Stimulated activated CD4-positive, alpha-beta T cell treated with anti-CD3 and anti-CD28 coated beads, TNF-alpha, amount 100 ng/mL, for 1 hour (primary cell): Measurements from ENCODE around the gene EFEMP2.
A peak's percentile ranks its signal among the peaks of the same experiment; 100 is the strongest.
"Not testable (repeated sequence)": the region's sequence is repeated elsewhere in the genome, so short reads cannot be mapped to it uniquely, and the experiment has no call there.

Experiments used
- DNase-seq, 3 donors: peaks; one replicate each; pipeline ENCODE4 v3.0.0-alpha.2; 2020; ENCODE audit warnings: low read depth in 3 of 3, low spot score in 1 of 3

EFEMP2 gene

DNA sequence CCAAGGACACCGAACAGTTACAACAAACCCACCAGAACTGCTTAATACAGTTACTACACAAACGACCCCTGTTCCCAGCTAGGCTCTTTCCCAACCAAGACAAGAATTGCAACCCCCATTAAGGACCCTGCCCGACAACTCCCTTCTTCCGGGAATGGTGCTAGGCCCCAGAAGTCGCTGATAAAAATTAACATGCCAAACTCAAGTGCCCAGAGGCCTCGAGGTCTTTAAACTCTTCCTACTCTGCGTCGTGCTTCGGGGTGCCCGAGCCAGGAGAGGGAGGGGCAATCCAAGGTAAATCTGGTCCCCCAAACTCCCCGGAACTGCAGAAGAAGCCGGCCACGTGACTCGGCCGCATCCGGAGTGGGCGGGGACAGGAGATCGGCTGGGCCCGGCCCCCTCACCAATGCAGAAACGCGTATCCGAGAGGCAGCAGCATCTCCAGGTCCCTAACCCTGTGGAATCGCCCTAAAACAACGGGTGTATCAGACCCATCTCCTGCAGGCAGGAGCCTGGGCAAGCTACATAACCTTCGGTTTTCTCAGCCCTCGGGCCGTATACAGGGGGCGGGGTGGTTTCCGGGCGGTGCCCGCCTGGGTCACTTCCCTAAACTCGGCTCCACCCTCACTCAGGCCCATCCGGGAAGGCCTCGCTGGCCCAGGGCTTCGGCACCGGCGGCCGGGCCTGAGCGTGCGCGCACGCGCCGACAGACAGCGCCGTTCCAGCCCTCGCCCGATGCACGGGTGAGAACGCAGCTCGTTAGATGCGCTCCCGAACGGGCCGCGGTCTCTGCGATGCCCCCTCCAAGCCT lies 15.7 kb downstream of the EFEMP2 start:
- peak; percentile 62 to 65 (median 64) for DNase-seq

DNA sequence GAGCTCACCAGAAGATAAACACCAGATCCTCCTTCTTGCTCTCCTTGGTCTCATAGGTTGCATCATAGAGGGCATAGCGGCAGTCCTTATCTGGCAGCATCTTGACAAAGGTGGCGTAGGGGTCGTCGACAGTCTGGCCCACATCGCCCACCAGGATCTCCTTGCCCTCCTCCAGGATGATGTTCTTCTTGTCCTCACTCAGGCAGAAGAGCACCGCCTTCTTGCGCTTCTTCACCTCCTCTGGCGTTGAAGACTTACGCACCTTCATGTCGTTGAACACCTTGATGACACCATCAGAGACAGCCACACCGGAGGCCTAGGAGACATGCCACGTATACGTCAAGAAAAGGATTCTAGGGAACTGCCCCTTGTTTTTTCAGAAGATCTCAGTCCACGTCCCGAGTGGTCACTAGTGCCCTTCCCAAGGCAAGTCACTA lies 16.7 kb downstream of the EFEMP2 start:
- DNase-seq: no peak

DNA sequence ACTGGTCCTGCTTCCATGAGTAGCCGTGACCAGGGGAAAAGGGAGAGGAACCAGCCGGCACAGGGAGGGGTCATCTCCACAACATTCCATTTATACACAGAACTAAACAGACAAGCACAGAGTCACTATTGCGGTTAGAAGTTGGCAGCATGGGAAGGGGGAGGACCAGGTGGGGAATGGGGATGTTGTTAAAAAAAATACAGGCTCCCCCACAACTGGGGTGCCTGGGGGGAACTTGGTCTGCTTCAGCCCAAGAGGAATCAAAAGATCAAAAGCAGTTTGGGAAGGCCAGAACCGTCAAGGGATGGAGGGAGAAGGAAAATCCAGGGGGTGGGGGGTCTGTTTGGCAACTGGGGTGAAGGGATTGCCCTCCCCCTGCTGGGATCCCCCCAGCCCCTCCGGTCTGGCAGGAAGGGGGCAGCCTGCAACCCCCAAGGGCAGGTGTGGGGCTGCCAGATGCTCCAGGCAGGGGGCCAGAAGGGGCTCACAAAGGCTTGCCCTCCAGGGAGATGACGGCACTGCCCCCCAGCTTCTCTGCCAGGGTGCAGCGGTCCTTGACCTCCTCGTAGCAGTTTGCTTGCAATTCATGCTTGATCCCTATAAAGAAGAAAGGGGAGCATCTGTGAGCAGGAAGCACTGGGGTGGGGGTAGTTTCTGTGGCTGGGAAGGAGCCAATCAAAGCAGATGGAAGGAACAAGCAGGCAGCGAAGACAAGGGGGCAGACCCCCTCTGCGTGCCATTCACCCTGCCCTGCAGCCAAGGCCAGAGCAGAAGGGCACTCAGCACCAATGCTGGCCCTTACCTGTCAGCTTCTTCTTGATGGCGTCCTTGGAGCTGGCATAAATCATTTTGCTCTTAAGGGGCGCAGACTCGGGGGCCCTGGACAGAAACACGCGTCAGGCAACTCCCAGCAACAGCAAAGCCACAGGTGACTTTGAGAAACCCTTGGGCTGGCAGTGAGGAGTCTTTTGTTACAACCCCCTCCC lies 17.5 kb downstream of the EFEMP2 start:
- no peak for DNase-seq

DNA sequence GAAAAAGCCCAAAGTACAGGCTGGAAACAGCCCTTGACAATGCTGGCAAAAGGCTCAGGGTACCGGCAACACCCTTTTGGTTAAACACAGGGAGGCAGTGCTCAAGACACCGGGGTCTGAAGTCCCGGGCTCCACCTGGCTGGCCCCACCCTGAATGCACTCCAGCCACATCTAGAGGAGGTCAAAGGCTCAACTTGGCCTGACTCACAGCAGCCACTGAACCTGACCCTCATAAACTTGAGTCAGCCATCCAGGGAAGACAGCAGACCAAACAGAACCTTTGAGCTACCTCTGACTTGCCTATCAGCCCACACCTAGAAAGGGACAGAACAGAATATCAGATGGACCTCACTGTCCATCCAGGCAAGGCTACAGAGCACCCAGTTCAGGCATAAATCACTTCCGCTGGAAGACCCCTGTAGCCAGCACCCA lies 18.4 kb downstream of the EFEMP2 start:
- DNase-seq: no peak

DNA sequence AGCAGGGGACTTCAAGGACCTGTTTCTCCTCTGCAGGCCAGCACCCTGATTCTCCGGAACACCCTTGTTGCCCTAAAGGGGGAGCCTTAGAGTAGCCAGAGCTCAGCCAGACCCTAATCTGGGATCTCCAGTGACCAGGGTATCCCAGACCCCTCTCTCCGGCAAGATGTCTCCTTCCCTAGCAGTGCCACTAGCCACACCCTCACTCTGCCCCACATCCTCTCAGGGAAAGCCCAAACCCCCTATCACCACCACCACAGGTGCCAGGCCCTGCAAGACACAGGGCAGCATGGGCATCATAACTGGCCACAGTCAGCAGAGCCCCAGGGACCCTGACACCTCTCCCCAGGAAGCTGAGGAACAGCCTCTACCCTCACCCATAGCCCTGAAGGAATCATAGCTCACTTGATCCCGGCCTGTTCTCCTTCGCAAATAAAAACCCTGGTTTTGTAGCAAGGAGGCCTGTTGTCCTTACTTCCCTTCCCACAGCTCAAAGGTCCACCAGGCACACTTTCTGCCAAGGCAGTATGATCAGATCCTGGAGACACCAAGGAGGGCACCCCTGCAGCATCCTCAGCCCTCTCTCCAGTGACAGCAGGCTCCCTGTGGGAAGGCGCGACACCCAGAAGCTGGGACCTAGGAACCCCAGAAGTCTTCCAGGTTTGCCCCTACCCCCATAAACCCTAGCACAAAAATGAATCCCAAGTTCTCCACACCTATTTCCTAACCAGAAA lies 19.2 kb downstream of the EFEMP2 start:
- no peak for DNase-seq

DNA sequence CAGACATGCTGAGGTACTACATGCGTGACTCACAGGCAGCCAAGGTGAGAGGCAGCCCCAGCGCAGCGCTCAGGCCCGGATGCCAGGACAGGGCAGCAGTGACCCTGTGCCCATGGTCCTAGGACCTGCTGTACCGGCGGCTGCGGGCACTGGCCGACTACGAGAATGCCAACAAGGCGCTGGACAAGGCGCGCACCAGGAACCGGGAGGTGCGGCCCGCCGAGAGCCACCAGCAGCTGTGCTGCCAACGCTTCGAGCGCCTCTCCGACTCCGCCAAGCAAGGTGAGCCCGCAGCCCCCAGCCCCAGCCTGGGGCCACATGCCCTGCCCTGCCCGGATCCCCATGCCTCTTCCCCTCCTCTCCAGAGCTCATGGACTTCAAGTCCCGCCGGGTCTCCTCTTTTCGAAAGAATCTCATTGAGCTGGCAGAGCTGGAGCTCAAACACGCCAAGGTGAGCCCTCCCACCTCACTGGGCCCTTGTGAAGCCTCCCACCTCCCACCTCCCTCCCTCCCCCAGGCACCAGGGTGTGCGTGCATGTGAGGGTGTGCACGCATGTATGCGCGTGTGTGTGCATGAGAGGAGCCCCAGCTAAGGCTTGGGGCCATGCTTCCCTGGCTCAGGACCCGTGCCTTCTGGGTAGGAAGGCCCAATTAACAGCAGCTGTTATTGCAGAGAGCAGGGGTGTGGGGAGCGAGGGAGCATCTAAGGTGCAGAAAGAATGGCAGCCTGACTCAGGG lies 19.9 kb downstream of the EFEMP2 start:
- no peak for DNase-seq

DNA sequence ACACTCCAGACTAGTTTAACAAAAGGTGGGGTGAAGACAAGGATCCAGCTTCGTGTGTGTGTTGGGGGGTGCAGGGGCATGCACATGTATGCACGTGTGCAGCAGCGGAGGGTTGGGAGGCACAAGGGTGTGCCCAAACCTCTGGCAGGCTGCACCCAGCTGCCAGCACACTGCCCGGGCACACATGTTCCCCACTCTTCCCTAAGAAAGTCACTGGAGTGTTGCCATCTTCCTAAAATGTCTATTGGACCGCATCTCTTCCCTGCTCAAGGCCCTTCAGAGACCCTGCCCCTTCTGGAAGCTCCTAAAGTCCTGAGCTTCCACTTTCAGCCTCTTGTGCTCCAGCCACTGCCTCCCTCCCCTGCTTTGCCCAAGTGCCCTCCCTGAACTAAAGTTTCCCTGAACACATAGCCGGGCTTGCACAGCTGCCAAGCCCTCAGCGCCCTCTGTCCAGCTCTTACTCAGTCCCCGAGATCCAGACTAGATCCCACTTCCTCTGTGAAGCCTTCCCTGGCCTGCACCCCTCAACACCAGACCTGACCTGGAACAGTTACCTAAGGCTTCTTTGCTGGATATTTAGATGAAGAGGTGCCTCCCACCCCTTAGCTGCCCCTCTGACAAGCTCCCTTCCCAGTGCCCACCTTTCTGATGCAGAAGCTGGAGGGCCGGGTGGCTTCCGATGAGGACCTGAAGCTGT lies 20.6 kb downstream of the EFEMP2 start:
- DNase-seq: no peak

DNA sequence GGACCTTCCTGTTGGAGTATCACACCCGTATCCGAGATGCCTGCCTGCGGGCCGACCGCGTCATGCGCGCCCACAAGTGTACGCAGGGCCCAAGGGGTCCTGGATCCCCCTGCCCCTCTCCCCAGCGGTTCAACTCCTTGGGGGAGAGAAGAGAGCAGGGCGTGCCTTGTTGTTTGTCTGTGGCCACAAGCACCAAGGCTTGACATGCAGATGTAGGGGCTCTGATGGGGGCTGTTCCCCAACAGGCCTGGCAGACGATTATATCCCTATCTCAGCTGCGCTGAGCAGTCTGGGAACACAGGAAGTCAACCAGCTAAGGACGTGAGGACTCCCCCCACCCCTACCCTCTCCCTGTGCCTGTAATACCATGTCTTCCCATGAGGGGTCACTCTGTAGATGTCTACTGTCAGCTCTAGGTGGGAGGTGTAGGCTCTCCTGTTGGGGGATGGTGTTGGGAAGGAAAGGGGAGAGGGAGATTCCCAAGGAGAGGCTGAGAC lies 21.5 kb downstream of the EFEMP2 start:
- no peak for DNase-seq

DNA sequence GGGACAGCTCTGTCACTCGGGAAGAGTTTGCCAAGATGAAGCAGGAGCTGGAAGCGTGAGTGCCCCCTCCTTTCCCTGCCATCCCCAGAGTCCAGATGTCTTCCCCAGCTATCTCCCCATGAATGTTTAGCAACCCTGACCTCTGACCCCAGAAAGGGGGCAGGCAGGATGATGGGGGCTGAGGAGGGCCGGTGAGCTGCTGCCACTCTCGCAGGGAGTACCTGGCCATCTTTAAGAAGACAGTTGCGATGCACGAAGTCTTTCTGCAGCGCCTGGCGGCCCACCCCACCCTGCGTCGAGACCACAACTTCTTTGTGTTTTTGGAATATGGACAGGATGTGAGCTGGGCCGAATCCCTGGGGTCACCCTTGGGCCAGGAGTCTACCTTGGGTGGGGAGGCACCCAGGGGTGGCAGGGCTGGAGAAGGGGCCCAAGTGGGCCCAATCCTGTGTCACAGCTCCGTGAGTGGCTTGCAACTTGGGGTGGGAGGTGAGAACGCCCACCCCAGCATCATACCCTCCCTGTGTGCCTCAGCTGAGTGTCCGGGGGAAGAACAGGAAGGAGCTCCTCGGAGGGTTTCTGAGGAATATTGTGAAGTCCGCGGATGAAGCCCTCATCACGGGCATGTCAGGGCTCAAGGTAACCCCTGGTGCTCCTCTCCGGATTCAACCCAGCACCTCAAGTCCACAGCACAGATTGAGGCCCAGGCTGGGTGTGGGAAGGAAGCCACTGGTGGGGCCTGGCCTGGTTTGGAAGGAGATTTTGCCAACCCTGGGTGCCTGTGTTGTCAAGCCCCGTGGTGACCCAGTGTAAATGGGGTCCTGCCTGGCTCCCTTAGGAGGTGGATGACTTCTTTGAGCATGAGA lies 22.1 kb downstream of the EFEMP2 start:
- no peak for DNase-seq

DNA sequence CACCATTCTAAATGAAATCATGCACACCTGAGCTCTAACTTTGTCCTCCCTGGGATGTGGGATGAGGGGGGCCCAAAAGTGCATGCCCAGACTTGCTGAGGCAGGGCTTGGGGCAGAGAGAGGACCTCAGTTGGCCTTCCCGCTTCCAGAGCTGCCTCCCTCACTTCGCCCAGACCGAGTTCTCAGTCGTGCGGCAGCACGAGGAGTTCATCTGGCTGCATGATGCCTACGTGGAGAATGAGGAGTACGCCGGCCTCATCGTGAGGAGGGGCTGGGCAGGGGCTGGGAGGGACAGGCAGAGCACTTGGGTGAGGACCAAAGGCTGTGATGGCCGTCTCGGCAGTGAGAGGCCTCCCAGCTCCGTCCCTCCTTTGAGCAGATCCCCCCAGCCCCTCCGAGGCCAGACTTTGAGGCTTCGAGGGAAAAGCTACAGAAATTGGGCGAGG lies 22.8 kb downstream of the EFEMP2 start:
- DNase-seq: no peak

DNA sequence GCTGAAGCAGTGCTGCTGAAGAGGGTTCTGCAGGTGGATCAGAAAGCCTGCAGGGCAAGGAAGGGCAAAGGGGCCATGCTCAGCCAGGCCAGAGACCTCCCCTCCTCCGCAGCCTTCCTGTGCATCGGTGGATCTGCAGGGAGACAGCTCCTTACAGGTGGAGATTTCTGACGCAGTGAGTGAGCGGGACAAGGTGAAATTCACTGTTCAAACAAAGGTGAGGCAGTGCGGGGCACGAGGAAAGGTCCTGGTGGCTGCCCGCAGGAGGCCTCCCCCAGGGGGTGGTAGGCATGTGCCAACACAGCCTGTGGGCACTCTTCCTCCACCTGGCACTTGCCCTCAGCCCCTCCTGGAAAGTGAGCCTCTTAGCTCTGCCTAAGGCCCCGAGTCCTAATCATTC lies 23.2 kb downstream of the EFEMP2 start:
- no peak for DNase-seq

DNA sequence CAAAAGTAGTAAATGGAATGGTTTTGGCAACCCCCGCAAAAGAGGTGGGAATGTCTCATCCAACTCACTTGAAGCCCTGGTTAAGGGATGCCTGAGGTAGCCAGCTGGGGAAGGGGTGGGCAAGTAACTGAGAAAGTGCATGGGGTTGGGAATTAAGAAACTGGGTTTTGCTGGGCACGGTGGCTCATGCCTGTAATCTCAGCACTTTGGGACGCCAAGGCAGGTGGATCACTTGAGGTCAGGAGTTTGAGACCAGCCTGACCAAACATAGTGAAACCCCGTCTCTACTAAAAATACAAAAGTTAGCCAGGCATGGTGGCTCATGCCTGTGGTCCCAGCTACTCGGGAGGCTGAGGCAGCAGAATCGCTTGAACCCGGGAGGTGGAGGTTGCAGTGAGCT lies 23.9 kb downstream of the EFEMP2 start:
- DNase-seq: not testable (repeated sequence)

DNA sequence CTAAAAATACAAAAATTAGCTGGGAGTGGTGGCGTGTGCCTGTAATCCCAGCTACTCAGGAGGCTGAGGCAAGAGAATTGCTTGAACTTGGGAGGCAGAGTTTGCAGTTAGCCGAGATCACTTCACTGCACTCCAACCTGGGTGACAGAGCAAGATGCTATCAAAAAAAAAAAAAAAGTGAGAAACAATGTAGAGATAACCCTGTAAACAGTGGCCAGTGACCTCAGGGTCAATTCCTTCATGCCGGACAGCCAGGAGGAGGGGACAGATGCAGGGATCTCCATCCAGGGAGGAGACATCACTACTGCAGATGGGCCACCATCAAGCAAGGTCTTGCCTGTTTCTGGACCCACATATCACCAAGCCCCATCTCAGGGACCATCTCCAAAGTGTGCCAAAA lies 24.9 kb downstream of the EFEMP2 start:
- no peak for DNase-seq

DNA sequence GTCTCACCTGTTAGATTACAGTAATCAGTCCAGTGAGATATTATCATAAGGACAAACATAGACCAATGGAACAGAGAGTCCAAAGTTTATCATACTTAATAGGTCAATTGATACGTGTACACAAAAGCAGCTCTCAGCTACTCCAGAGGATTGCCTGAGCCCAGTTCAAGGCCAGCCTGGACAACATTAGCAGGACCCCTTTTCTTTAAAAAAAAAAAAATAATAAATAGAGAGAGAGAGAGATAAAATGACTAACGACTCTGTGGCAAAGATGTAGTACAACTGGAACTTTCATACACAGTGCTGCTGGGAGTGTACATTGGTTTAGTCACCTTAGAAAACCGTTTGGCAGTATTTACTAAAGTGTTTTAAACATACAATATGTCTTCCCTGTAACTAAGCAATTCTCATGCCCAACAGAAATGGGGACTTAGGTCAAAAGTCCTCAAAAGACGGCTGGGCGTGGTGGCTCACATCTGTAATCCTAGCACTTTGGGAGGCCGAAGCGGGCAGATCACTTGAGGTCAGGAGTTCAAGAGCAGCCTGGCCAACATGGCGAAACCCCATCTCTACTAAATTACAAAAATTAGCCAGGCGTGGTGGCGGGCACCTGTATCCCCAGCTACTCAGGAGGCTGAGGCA lies 28.2 kb downstream of the EFEMP2 start:
- DNase-seq: no peak

DNA sequence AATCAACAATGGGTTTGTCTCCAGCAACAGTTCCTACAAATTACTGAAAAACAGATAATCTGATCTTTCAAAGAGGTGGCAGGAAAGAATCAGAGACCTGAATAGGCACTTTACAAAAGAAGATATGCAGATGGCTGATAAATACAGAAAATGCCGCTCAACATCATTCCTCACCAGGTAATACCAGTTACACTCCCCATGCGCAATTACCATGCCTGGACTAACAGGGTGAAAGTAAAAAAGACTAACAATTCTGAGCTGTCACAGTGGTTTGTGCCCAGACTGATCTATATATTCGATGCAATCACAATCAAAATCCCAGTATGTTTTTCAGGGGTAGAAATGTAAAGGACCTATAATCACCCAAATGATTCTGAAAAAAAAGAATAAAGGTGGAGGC lies 28.8 kb downstream of the EFEMP2 start:
- no peak for DNase-seq

DNA sequence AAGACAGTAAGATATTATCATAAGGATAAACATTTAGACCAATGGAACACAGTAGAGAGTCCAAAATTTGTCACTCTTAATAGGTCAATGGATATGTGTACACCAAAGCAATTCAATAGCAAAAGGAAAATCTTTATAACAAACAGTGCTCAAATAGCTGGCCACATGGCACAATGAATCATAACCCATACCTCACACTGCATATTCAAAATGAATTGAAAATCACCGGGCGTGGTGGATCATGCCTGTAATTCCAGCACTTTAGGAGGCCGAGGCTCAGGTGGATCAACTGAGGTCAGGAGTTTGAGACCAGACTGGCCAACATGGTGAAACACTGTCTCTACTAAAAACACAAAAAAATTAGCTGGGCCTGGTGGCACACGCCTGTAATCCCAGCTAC lies 30.5 kb downstream of the EFEMP2 start:
- no peak for DNase-seq

DNA sequence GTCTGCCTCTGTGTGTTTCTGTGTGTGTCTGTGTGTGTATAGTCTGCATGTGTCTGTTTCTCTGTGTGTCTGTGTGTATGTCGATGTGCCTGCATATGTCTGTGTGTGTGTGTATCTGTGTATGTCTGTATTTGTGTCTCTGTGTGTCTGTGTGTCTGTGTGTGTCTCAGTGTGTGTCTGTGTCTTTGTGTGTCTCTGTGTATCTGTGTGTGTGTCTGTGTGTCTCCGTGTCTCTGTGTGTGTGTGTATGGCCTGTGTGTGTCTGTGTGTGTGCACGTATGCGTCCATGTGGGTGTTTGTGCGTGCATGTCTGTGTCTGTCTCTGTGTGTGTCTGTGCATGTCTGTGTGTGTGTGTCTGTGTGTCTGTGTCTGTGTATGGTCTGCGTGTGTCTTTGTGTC lies 38.4 kb downstream of the EFEMP2 start:
- DNase-seq: no peak

DNA sequence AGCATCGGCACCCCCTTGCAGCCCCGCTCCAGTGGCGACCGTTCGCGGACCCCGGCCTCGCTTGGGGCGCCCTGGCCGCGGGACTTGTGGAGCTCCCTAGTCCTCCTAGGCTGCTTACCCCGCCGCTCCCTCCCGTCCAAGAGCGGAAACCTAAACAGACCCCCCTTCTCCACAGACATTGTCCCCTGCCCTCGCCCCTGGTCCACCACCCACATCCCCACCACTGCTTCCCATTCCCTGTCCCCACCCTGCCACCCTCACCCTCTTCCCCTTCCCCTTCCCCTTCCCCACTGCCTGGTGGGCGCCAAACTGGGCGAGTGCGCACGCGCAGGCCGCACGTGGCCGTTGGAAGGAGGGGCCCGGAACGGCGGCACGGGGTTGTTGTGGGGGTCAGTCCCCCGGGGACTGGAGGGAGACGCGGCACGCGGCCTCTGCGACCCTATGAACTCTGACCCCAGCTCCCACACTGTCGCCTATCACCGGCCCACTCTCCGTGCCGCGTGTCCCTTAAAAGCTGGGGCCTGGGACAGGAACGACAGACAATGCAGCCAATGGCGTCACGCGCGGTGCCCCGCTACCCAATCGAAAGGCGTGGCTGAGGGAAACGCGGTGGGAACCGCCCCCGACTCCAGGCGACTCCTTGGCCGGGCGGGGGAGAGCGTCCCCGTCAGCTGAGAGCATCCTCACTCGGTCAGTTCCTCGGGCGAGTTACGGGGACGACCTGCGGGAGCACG lies 39.1 kb downstream of the EFEMP2 start, which contains the start of gene SNX32:
Gene SNX32 (plus strand): TSS at position 667 of the 734 bp plus-strand sequence. CDS start 103 bp downstream, outside the sequence.
- DNase-seq: peak; percentile 85 to 87 (median 85)
